Astrocyte of the cerebellum (primary cell): ENCODE results near the gene OXLD1.
"Not testable (repeated sequence)": the region's sequence is repeated elsewhere in the genome, so short reads cannot be mapped to it uniquely, and the experiment has no call there.

Source experiments
- DNase-seq: peaks from one replicate; pipeline ENCODE4 v3.0.0-alpha.2; 2011; ENCODE audit warnings: low read depth
- H3K4me3 ChIP-seq: 2 replicates; pipeline ENCODE4 v1.5.1; 2011; ENCODE audit warnings: mild to moderate bottlenecking, low read depth, low read length, moderate library complexity
- CTCF ChIP-seq: IDR thresholded peaks from 2 replicates; pipeline ENCODE4 v1.5.1; 2012; ENCODE audit warnings: low read length, low read depth, moderate library complexity, mild to moderate bottlenecking; ENCODE audit errors: missing control alignments
- in situ Hi-C: cut with HindIII; loops from 2 replicates; pipeline ENCODE4 v1.10.0; 2017; ENCODE audit warnings: low sequenced_read_pairs

The OXLD1 gene

DNA sequence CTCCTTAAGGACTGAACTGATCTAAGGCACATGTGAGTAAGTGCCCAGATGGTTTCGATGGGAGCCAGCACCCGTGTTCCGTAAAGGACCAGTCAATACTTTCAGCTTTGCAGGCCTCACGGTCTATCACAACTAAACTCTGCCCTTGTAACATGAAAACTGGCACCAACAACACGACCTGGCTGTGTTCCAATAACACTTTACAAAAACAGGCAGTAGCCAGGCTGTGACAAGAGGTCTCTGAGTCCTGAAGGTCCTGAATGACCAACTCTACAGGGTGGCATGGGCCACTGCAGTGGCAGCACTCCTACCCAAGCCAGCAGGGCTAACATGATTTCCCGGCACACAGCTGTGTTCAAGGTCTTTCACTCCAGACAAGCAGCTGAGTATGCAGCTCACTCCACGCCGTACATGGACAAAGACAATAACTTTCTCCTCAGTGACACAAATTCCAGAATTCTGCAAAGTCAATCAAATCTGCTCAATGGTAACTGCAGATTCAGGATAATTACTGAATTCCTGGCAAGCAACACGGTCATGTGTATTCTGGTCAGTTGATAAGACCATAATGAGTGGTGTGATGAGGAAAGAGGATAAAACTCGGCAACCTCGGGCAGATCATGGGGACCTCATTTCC is 44.8 kb downstream of the OXLD1 start:
- in situ Hi-C loops, result no loop called here
- no peak for DNase-seq
- TF ChIP-seq CTCF, result no peak
- no peak overlapping the region for H3K4me3 ChIP-seq

GRCh38 chr17:81618307-81618706 is 48.1 kb downstream of the OXLD1 start:
- H3K4me3 ChIP-seq, DNase-seq, in situ Hi-C loops: not testable (repeated sequence)

DNA sequence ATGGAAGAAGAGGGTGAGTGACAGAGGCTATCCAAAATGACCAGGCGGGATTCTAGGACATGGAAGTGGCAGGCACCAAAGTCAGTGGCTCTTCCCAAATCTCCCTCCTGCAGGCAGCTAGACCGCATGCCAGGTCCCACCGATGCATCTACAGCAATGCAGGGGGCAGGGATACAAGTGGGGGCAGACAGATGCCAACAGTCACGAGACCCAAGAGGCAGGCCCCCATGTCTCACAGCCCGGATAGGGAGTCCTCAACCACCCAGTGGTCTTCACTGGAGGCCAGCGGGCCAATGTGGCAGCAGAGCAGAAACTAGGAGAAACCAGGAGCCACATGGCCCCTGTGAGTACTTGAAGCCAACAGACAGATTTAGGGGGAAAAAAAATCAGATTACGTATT is 49.5 kb downstream of the OXLD1 start:
- TF ChIP-seq CTCF, result no peak

GRCh38 chr17:81615401-81615930 is 50.9 kb downstream of the OXLD1 start:
- no peak for DNase-seq
- no peak for TF ChIP-seq CTCF
- in situ Hi-C loops, result no loop called here
- H3K4me3 ChIP-seq, result no peak overlapping the region

More for the DNA sequence above, 49.5 kb downstream of the OXLD1 start:
- DNase-seq, result no peak
- H3K4me3 ChIP-seq, result no peak overlapping the region
- in situ Hi-C loops, result no loop called here
